Tibial nerve (tissue), 4 donors: ENCODE data around the gene DEUP1. TPM values are rescaled to one million over a fixed set of nuclear protein-coding genes. Genes with fewer than 3 reads are reported as not detected.

Experiments used
- DNase-seq, 2 donors: peaks; one replicate each; pipeline ENCODE4 v3.0.0-alpha.2; 2019; ENCODE audit warnings: low spot score in 2 of 2
- H3K27ac ChIP-seq, 4 donors: fragments of 200-600 bp; sonication (generic) in 3 of 4; one replicate each; pipeline ENCODE4 v1.5.1; 2017 to 2019; ENCODE audit warnings: mild to moderate bottlenecking in 1 of 4
- H3K27me3 ChIP-seq, 2 donors: fragments of 200-600 bp; sonication (generic) in 1 of 2; one replicate each; pipeline versions ENCODE4 v1.5.1 to v1.6.0; 2017 to 2019
- H3K36me3 ChIP-seq, 3 donors: fragments of 200-600 bp; sonication (generic); one replicate each; pipeline ENCODE4 v1.5.1; 2018 to 2019
- H3K4me1 ChIP-seq, 4 donors: fragments of 200-600 bp; sonication (generic) in 3 of 4; one replicate each; pipeline ENCODE4 v1.5.1; 2017 to 2019
- H3K4me3 ChIP-seq, 4 donors: fragments of 200-600 bp; sonication (generic) in 3 of 4; one replicate each; pipeline ENCODE4 v1.5.1; 2017 to 2019; ENCODE audit warnings: mild to moderate bottlenecking in 1 of 4, moderate library complexity in 1 of 4
- H3K9me3 ChIP-seq, 4 donors: fragments of 200-600 bp; sonication (generic) in 3 of 4; one replicate each; pipeline ENCODE4 v1.5.1; 2017 to 2019
- CTCF ChIP-seq, 5 experiments: fragments of 200-600 bp in 3 of 5; fragments of 450-650 bp in 2 of 5; sonication (generic) in 3 of 5; IDR thresholded peaks; one replicate each; pipeline ENCODE4 v1.5.1; 2016 to 2019; ENCODE audit warnings: antibody characterized with exemption in 5 of 5, mild to moderate bottlenecking in 3 of 5, moderate library complexity in 2 of 5
- EP300 ChIP-seq, 2 donors: sonication (generic); formaldehyde crosslinking; IDR thresholded peaks; one replicate each; pipeline ENCODE4 v1.6.1; 2017; ENCODE audit warnings: antibody characterized with exemption in 2 of 2, mild to moderate bottlenecking in 1 of 2
- POLR2A ChIP-seq, 2 donors: fragments of 450-650 bp; IDR thresholded peaks; one replicate each; pipeline ENCODE4 v1.6.1; 2017; ENCODE audit warnings: antibody characterized with exemption in 2 of 2, mild to moderate bottlenecking in 2 of 2, moderate library complexity in 2 of 2
- WGBS, 2 donors: methylation state at CpG; one replicate each; pipeline ENCODE4 v1.1.5; 2018; 5-methylcytosine and 5-hydroxymethylcytosine counted together
- total RNA-seq, 4 donors: library from RNA; depleted of rRNA; stranded (reverse); fragments of >200 nt; gene quantifications; one replicate each; pipeline ENCODE4 v1.1.0, GENCODE V29; 2016

DEUP1 gene
- total RNA-seq, 4 donors from 2014 or later: 0.84 TPM; not detected in 3

- H3K4me3 ChIP-seq: no peak overlapping the region
- H3K36me3 ChIP-seq: no peaks in the 10 kb centered on the region
- peaks cover 0 to 14% (median 0%) of the 10 kb centered on the region in 4 donors for H3K4me1 ChIP-seq
- H3K9me3 ChIP-seq: no peaks in the 10 kb centered on the region
- no peak for TF ChIP-seq EP300 (IDR thresholded peaks at IDR 0.05)
- no peak for TF ChIP-seq POLR2A (IDR thresholded peaks at IDR 0.05)
- TF ChIP-seq CTCF (IDR thresholded peaks at IDR 0.05): no peak
- WGBS, 2 donors: 47 to 57% methylated on average over 7 of the region's 7 CpGs
- no peaks in the 10 kb centered on the region for H3K27me3 ChIP-seq
- no peak overlapping the region for H3K27ac ChIP-seq
- no peak for DNase-seq
Observed at GRCh38 chr11:93487032-93487483, 156.5 kb downstream of the DEUP1 start.

Other genes with a start within 250 kb of the DEUP1 start
- 10 to 100 TPM in 3 of 4 donors, 1 to 10 TPM in 1; 8.8 to 16.5 (median 12.6) TPM for gene SLC36A4, start 132.8 kb upstream of the DEUP1 start, total RNA-seq
- 10 to 100 TPM in 2 of 4 donors, 1 to 10 TPM in 2; 3.7 to 13.8 (median 7.6) TPM for gene SMCO4, start 212.6 kb downstream of the DEUP1 start, total RNA-seq